HG03159 (cell line): Measurements from ENCODE around the gene FBXO22.
"Not testable (repeated sequence)": the region's sequence is repeated elsewhere in the genome, so short reads cannot be mapped to it uniquely, and the experiment has no call there.

Experiments used
- ATAC-seq: cut with Tn5 transposase; IDR thresholded peaks from one replicate; pipeline ENCODE4 v1.9.1; 2021; ENCODE audit warnings: mild to moderate bottlenecking, moderate library complexity; ENCODE audit not compliant: unreplicated experiment

Gene FBXO22

GRCh38 chr15:75903331-75904239 is at the start of gene FBXO22:
TSS of gene FBXO22 (plus strand) at chr15:75903878. CDS start at chr15:75903964, 86 bp downstream.
- ATAC-seq: peak; percentile 90

GRCh38 chr15:75857886-75858285 is 45.8 kb upstream of the FBXO22 start:
- no peak for ATAC-seq

- no peak for ATAC-seq
Measured at GRCh38 chr15:75861750-75862402, 41.8 kb upstream of the FBXO22 start.

- no peak for ATAC-seq
Measured at GRCh38 chr15:75862796-75863195, 40.9 kb upstream of the FBXO22 start.

GRCh38 chr15:75864213-75865059 is 39.2 kb upstream of the FBXO22 start:
- ATAC-seq: no peak

- not testable (repeated sequence) for ATAC-seq
Measured at GRCh38 chr15:75866045-75866444, 37.6 kb upstream of the FBXO22 start.

GRCh38 chr15:75866916-75867315 is 36.8 kb upstream of the FBXO22 start:
- ATAC-seq: no peak

- no peak for ATAC-seq
Measured at GRCh38 chr15:75867449-75867848, 36.2 kb upstream of the FBXO22 start.

GRCh38 chr15:75868019-75868418 is 35.7 kb upstream of the FBXO22 start:
- ATAC-seq: no peak

- no peak for ATAC-seq
Measured at GRCh38 chr15:75869446-75869845, 34.2 kb upstream of the FBXO22 start.

- ATAC-seq: not testable (repeated sequence)
Measured at GRCh38 chr15:75871589-75871988, 32.1 kb upstream of the FBXO22 start.

- ATAC-seq: no peak
Measured at GRCh38 chr15:75872403-75872990, 31.2 kb upstream of the FBXO22 start.

GRCh38 chr15:75884041-75884440 is 19.6 kb upstream of the FBXO22 start:
- no peak for ATAC-seq

GRCh38 chr15:75887178-75887577 is 16.5 kb upstream of the FBXO22 start:
- no peak for ATAC-seq

GRCh38 chr15:75891895-75892294 is 11.8 kb upstream of the FBXO22 start:
- no peak for ATAC-seq

GRCh38 chr15:75895731-75896130 is 7.9 kb upstream of the FBXO22 start:
- ATAC-seq: no peak

- ATAC-seq: no peak
Measured at GRCh38 chr15:75900577-75900976, 3.1 kb upstream of the FBXO22 start.

- no peak for ATAC-seq
Measured at GRCh38 chr15:75902129-75902557, 1.5 kb upstream of the FBXO22 start.

GRCh38 chr15:75905231-75905630 is 1.6 kb downstream of the FBXO22 start:
- no peak for ATAC-seq

- not testable (repeated sequence) for ATAC-seq
Measured at GRCh38 chr15:75910355-75910754, 6.7 kb downstream of the FBXO22 start.

- ATAC-seq: no peak
Measured at GRCh38 chr15:75916978-75917377, 13.3 kb downstream of the FBXO22 start.
